Naive B cell (primary cell): Measurements from ENCODE around the gene MXI1. TPM values are rescaled to one million over a fixed set of nuclear protein-coding genes. Genes with fewer than 3 reads are reported as not detected.

Experiments used
- ATAC-seq, 2 donors: fragments of 150-1000 bp; cut with Tn5 transposase; 2 replicates each; pipeline ENCODE4 v1.10.0; 2021; ENCODE audit warnings: low read depth in 2 of 2, mild to moderate bottlenecking in 2 of 2, moderate library complexity in 2 of 2
- DNase-seq: peaks from one replicate; pipeline ENCODE4 v3.0.0; 2022
- H3K27ac Mint-ChIP-seq, 6 donors: one replicate each; pipeline ENCODE4 v1.8.0; 2020 to 2022; ENCODE audit warnings: mild to moderate bottlenecking in 6 of 6, mixed read lengths in 6 of 6, moderate library complexity in 5 of 6, inconsistent platforms in 2 of 6
- H3K27me3 Mint-ChIP-seq, 3 donors: one replicate each; pipeline ENCODE4 v1.8.0; 2021 to 2022; ENCODE audit warnings: mixed read lengths in 3 of 3, mild to moderate bottlenecking in 1 of 3
- H3K36me3 Mint-ChIP-seq, 2 donors: one replicate each; pipeline ENCODE4 v1.8.0; 2020 to 2022; ENCODE audit warnings: mixed read lengths in 2 of 2, inconsistent platforms in 1 of 2, mild to moderate bottlenecking in 1 of 2
- H3K4me1 Mint-ChIP-seq, 3 donors: one replicate each; pipeline ENCODE4 v1.8.0; 2020 to 2022; ENCODE audit warnings: mixed read lengths in 3 of 3, inconsistent platforms in 1 of 3, mild to moderate bottlenecking in 1 of 3, moderate library complexity in 1 of 3
- H3K4me3 Mint-ChIP-seq, 8 donors: one replicate each; pipeline ENCODE4 v1.8.0; 2020 to 2022; ENCODE audit warnings: mild to moderate bottlenecking in 8 of 8, mixed read lengths in 8 of 8, moderate library complexity in 8 of 8, inconsistent platforms in 2 of 8
- H3K9me3 Mint-ChIP-seq, 7 donors: one replicate each; pipeline ENCODE4 v1.8.0; 2020 to 2022; ENCODE audit warnings: mixed read lengths in 7 of 7, mild to moderate bottlenecking in 5 of 7, inconsistent platforms in 2 of 7, moderate library complexity in 1 of 7
- polyA plus RNA-seq, 6 donors: library from polyadenylated mRNA; unstranded; fragments of 300-500 nt; fragmentation: Illumina TruSeq; gene quantifications; one replicate each; pipeline ENCODE4 v1.2.3, GENCODE V29; 2021; ENCODE audit warnings: low read depth in 6 of 6

MXI1 gene
- polyA plus RNA-seq, 6 donors from 2014 or later: 30.6 to 56.1 (median 44.9) TPM

GRCh38 chr10:110311357-110311949 is 104.0 kb downstream of the MXI1 start:
- DNase-seq (peak; percentile 47), ATAC-seq (peak; percentile 63 to 72)
- H3K4me1 Mint-ChIP-seq: peaks cover 0 to 8% (median 5%) of the 10 kb centered on the region in 3 donors
- no peaks in the 10 kb centered on the region for H3K9me3 Mint-ChIP-seq
- H3K27ac Mint-ChIP-seq: peak overlapping the region in 1 of 6 donors; percentile 59
- H3K4me3 Mint-ChIP-seq: no peak overlapping the region
- H3K27me3 Mint-ChIP-seq: peaks cover 0 to 6% (median 4%) of the 10 kb centered on the region in 3 donors
- no peaks in the 10 kb centered on the region for H3K36me3 Mint-ChIP-seq

- peaks cover 0 to 8% (median 5%) of the 10 kb centered on the region in 3 donors for H3K4me1 Mint-ChIP-seq
- H3K36me3 Mint-ChIP-seq: no peaks in the 10 kb centered on the region
- ATAC-seq: no peak
- H3K9me3 Mint-ChIP-seq: no peaks in the 10 kb centered on the region
- no peak overlapping the region for H3K27ac Mint-ChIP-seq
- H3K4me3 Mint-ChIP-seq: no peak overlapping the region
- peaks cover 0 to 7% (median 4%) of the 10 kb centered on the region in 3 donors for H3K27me3 Mint-ChIP-seq
- DNase-seq: no peak
These were observed 104.8 kb downstream of the MXI1 start for GRCh38 chr10:110312206-110312605.

DNA sequence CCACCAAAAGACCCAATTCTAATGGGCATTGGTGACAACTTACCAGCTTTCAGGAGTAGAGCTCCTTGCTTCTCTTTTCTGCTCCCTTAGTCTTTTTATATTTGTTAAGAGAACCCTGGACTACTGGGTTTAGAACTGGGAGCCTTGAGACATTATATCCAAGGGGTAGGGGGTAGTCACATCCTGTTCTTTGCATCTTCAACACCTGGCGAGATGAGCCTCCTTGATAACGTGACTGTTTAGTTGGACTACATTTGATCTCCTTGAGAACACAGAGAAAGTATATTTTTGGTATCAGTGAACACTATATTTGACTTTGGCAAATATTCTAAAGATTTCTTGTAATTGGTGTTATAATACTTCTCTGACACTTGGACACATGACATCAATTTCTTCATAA is 106.3 kb downstream of the MXI1 start:
- peaks cover 0 to 8% (median 5%) of the 10 kb centered on the region in 3 donors for H3K4me1 Mint-ChIP-seq
- H3K9me3 Mint-ChIP-seq: no peaks in the 10 kb centered on the region
- ATAC-seq: no peak
- peaks cover 0 to 7% (median 4%) of the 10 kb centered on the region in 3 donors for H3K27me3 Mint-ChIP-seq
- DNase-seq: no peak
- no peak overlapping the region for H3K27ac Mint-ChIP-seq
- no peak overlapping the region for H3K4me3 Mint-ChIP-seq
- no peaks in the 10 kb centered on the region for H3K36me3 Mint-ChIP-seq

GRCh38 chr10:110317866-110318850 is 110.8 kb downstream of the MXI1 start:
- Mint-ChIP-seq H3K27me3 (peaks cover 0 to 22% (median 15%) of the 10 kb centered on the region in 3 donors), H3K4me1 (peaks cover 0 to 6% (median 0%) of the 10 kb centered on the region in 3 donors), H3K36me3 (peaks cover 0 to 27% of the 10 kb centered on the region in 2 donors), H3K9me3 (peaks cover 3 to 12% (median 9%) of the 10 kb centered on the region in 7 donors), H3K27ac (peak overlapping the region in 1 of 6 donors; percentile 71), H3K4me3 (no peak overlapping the region)
- ATAC-seq (no peak), DNase-seq (no peak)

DNA sequence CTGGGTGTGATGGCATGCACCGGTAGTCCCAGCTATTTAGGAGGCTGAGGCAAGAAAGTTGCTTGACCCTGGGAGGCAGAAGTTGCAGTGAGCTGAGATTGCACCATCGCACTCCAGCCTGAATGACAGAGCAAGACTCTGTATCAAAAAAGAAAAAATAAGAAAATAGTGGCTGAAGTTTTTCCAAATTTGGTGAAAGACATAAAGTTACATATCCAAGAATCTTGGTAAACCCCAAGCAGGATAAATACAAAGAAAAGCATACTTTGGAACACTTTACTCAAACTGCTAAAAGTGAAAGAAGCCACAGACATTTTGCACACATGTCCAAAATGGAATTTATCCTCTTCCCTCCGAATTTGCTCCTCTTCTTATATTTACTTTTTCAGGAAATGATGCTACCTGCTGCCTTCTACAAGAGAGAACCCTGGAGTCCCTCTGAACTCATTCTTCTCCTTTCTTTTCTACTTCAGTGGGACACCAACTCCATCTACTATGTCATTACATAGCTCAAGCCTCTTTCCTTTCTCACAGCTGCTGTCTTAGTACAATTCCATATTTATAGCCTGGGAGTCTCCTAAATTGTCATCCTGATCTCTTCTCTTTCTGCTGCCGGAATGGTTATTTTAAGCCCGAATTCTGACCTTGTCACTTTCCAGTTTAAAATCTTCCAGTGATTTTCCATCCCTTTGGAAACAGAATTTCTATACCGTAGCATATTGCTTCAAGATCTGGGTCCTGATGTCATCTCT is 114.6 kb downstream of the MXI1 start:
- ATAC-seq (no peak), DNase-seq (no peak)
- peak overlapping the region in 2 of 6 donors; percentile 86 to 91 for H3K27ac Mint-ChIP-seq
- H3K4me1 Mint-ChIP-seq: peaks cover 16 to 41% (median 31%) of the 10 kb centered on the region in 3 donors
- peaks cover 3 to 17% (median 9%) of the 10 kb centered on the region in 7 donors for H3K9me3 Mint-ChIP-seq
- H3K4me3 Mint-ChIP-seq: no peak overlapping the region
- H3K27me3 Mint-ChIP-seq: peaks cover 0 to 21% (median 15%) of the 10 kb centered on the region in 3 donors
- H3K36me3 Mint-ChIP-seq: peaks cover 0 to 27% of the 10 kb centered on the region in 2 donors

DNA sequence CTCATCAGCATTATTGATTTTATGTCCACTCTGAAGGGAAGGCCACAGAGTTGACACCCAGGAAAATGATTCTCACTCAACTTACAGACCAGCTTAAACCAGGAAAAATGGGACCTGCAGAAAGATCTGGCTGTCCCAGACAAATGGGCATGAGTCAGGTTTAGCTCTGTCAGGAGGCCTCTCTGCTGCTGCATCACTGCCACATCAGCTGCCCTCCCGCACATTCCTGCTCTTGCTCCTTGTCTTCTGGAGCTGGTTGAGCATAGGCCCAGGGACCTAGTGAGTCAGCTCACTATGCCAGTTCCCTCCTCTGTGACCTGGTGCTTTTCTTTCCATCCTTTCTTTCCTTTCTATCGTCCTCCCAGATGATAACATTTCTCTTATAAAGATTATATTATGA is 116.1 kb downstream of the MXI1 start:
- ATAC-seq (no peak), DNase-seq (no peak)
- Mint-ChIP-seq H3K4me3 (no peak overlapping the region), H3K36me3 (peaks cover 0 to 27% of the 10 kb centered on the region in 2 donors), H3K9me3 (peaks cover 3 to 17% (median 9%) of the 10 kb centered on the region in 7 donors), H3K27me3 (peaks cover 0 to 25% (median 15%) of the 10 kb centered on the region in 3 donors), H3K4me1 (peaks cover 19 to 41% (median 31%) of the 10 kb centered on the region in 3 donors), H3K27ac (peak overlapping the region in 4 of 6 donors; percentile 49 to 99 (median 88))

- DNase-seq (no peak), ATAC-seq (peak in 1 of 2 donors; percentile 41)
- H3K4me1 Mint-ChIP-seq: peaks cover 19 to 41% (median 31%) of the 10 kb centered on the region in 3 donors
- peak overlapping the region; percentile 24 to 99 (median 88) for H3K27ac Mint-ChIP-seq
- peak overlapping the region in 4 of 8 donors; percentile 20 to 68 (median 30) for H3K4me3 Mint-ChIP-seq
- peaks cover 3 to 20% (median 10%) of the 10 kb centered on the region in 7 donors for H3K9me3 Mint-ChIP-seq
- peaks cover 0 to 25% (median 14%) of the 10 kb centered on the region in 3 donors for H3K27me3 Mint-ChIP-seq
- H3K36me3 Mint-ChIP-seq: peaks cover 0 to 27% of the 10 kb centered on the region in 2 donors
These were observed 116.9 kb downstream of the MXI1 start for GRCh38 chr10:110324201-110324804.

DNA sequence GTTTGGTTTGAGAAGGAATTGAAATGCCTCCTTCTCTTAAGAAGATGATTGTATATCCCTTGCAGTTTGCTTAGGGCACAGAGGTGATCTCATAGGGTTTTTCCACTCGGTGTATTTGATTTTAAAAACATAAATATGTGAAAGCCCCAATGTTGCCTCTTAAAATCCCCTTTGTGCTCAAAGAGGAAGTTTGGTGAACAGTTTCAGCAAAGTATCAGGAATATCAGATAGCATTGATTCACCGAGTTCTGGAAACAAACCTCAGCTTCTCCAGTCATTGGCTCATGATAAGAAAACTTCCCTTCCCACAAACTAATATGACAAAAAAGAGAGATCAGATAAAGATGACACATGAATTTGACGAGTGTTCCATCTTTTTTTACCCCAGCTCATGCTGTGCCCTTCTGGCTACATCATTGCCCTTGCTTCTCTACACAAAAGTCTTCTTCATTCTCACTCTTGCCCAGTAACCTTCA is 117.4 kb downstream of the MXI1 start:
- DNase-seq: no peak
- H3K27me3 Mint-ChIP-seq: peaks cover 0 to 19% (median 8%) of the 10 kb centered on the region in 3 donors
- H3K9me3 Mint-ChIP-seq: peaks cover 3 to 26% (median 11%) of the 10 kb centered on the region in 7 donors
- peaks cover 0 to 27% of the 10 kb centered on the region in 2 donors for H3K36me3 Mint-ChIP-seq
- H3K4me3 Mint-ChIP-seq: peak overlapping the region in 5 of 8 donors; percentile 1 to 68 (median 21)
- ATAC-seq: peak; percentile 91
- peaks cover 19 to 41% (median 31%) of the 10 kb centered on the region in 3 donors for H3K4me1 Mint-ChIP-seq
- H3K27ac Mint-ChIP-seq: peak overlapping the region; percentile 24 to 99 (median 88)

DNA sequence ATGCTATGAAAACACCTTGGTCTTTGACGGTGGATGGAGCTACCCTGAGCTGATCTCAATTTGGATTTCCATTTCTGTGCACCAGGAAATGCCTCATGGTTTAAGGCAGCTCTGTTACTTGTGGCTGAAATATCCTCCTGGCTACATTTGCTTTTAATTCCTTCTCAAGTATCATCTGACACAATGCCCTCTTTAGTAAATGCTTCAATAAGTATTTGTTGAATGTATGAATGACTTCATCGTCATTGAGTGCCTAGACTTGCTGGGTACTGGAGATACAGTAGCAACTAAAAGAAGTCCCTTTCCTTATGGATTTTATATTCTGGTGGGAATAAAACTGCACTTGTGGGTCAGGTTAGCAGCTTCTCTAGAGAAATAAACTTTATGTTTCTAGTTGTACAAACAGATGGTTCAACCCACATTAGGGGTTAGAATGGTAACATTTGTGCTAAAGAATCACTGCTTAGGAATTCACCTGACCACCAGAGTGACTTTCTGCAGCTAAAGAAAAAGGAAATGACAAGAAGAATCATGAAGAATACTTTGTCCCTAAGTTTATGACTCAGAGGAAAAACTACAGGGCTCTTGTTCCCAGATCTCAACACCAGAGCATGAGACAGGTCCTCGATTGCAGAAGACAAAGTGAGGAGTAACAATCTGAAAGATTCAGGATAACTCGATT is 119.1 kb downstream of the MXI1 start:
- DNase-seq: no peak

DNA sequence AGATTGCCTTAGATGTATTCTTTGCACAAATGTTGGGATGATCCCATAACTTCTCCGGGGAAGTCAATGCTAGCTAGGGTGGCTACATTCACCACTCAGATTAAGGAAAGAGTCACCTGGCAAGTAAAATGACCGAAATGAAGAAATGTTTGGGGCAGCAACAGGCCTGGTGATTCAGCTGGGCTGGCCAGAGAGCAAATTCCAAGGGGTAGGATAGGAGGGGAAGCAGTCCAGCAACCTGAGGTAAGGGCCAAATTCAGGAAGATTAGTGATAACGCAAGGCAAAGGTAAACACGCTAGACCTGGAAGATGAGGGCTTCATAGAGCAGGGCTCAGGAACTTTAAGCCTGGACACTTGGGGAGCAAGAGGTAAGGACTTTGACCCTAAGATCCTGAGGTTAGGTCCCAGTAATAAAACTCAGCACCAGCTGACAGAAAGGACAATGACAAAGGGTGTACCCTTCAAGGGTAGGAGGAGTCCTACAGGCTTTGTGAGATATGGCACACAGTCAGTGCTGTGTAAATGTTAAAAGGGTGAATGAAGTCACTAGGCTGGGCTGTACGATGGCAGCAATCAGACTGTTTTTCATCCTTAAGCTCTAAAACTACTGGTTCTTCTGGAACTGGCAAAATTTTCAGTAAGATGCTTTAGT is 120.0 kb downstream of the MXI1 start:
- no peak overlapping the region for H3K4me3 Mint-ChIP-seq
- peaks cover 19 to 41% (median 31%) of the 10 kb centered on the region in 3 donors for H3K4me1 Mint-ChIP-seq
- H3K9me3 Mint-ChIP-seq: peaks cover 6 to 27% (median 22%) of the 10 kb centered on the region in 7 donors
- H3K27me3 Mint-ChIP-seq: peaks cover 0 to 15% (median 2%) of the 10 kb centered on the region in 3 donors
- peak overlapping the region in 3 of 6 donors; percentile 26 to 91 (median 73) for H3K27ac Mint-ChIP-seq
- DNase-seq (no peak), ATAC-seq (no peak)
- peaks cover 7 to 25% of the 10 kb centered on the region in 2 donors for H3K36me3 Mint-ChIP-seq

More for the DNA sequence above, 119.1 kb downstream of the MXI1 start:
- Mint-ChIP-seq H3K4me1 (peaks cover 19 to 41% (median 31%) of the 10 kb centered on the region in 3 donors), H3K27me3 (peaks cover 0 to 18% (median 7%) of the 10 kb centered on the region in 3 donors), H3K36me3 (peaks cover 7 to 31% of the 10 kb centered on the region in 2 donors), H3K4me3 (no peak overlapping the region), H3K9me3 (peaks cover 8 to 29% (median 18%) of the 10 kb centered on the region in 7 donors), H3K27ac (peak overlapping the region in 5 of 6 donors; percentile 22 to 91 (median 57))
- no peak for ATAC-seq

DNA sequence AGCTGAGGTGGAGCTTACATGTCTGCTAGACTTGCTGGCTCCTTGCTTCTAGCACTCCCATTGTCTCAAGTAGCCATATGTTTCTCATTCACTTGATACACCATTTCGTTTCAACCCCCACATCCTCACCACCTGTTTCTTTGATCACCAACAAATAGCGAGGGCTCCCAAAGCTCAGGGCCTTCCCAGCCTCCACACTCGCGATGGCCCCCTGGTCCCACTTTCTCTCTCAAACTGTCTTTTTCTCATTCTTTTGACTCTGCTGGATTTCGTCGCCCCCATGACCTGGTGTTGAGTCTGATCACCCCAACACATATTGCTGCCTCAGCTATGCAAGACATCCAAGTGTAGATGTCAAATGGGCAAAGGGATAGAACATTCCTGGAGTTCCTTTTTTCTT is 123.3 kb downstream of the MXI1 start:
- DNase-seq: no peak
- no peak for ATAC-seq
- Mint-ChIP-seq H3K4me1 (peaks cover 15 to 20% (median 17%) of the 10 kb centered on the region in 3 donors), H3K27me3 (peaks cover 0 to 14% (median 0%) of the 10 kb centered on the region in 3 donors), H3K36me3 (peaks cover 7 to 19% of the 10 kb centered on the region in 2 donors), H3K9me3 (peaks cover 6 to 30% (median 23%) of the 10 kb centered on the region in 7 donors), H3K27ac (peak overlapping the region in 1 of 6 donors; percentile 85), H3K4me3 (no peak overlapping the region)
